ENCODE results near the gene NOS1AP.

DNA sequence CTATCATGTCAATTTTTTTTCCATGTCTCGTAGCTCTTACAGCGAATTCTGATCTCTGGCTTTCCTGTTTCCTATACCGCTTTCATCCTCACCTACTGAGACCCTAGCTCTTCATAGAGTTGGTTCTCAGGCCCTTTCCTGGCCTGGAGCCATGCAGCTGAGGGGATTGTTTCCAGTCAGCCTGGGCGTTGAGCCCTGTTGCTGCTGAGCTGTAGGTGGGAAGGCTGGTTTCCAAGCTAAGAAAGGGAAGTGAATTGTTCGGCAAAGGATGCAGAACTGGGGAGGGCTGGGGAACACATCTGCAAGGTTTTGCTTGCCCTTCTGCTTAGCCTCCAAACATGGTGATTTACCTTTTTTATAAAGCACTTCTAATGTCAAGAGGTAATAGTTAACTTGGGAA lies 265.6 kb downstream of the NOS1AP start:
- TF ChIP-seq, protein P1, sequence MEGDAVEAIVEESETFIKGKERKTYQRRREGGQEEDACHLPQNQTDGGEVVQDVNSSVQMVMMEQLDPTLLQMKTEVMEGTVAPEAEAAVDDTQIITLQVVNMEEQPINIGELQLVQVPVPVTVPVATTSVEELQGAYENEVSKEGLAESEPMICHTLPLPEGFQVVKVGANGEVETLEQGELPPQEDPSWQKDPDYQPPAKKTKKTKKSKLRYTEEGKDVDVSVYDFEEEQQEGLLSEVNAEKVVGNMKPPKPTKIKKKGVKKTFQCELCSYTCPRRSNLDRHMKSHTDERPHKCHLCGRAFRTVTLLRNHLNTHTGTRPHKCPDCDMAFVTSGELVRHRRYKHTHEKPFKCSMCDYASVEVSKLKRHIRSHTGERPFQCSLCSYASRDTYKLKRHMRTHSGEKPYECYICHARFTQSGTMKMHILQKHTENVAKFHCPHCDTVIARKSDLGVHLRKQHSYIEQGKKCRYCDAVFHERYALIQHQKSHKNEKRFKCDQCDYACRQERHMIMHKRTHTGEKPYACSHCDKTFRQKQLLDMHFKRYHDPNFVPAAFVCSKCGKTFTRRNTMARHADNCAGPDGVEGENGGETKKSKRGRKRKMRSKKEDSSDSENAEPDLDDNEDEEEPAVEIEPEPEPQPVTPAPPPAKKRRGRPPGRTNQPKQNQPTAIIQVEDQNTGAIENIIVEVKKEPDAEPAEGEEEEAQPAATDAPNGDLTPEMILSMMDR (IDR thresholded peaks at IDR 0.05), result no peak
- no peak for TF ChIP-seq POLR2A (IDR thresholded peaks at IDR 0.05)

Data from lower leg skin (tissue), 3 donors.